ENCODE measurements around the gene CPN1. TPM values are rescaled to one million over a fixed set of nuclear protein-coding genes. Genes with fewer than 3 reads are reported as not detected.
A peak's percentile ranks its signal among the peaks of the same experiment; 100 is the strongest.

The CPN1 gene
- total RNA-seq, 1 experiment from 2014 or later: not detected

DNA sequence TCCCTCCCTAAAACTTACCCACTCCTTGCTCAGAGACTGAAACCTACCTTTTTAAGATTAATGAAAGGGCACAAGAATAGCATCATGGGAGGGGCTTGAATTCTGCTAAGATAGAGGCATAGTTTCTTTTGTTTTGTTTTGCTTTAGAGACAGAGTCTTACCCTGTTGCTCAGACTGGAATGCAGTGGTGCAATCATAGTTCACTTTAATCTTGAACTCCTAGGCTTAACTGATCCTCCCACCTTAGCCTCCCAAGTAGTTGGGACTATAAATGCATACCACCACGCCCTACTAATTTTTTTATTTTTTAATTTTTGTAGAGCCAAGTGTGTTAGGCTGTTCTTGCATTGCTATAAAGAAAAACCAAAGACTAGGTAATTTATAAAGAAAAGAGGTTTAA, 54.3 kb downstream of the CPN1 start:
- Mint-ChIP-seq H3K27me3 (ENCODE audit: insufficient read depth, unreplicated experiment) (no peaks in the 10 kb centered on the region), H3K9me3 (ENCODE audit: unreplicated experiment) (no peaks in the 10 kb centered on the region), H3K36me3 (ENCODE audit: insufficient read depth, unreplicated experiment) (no peaks in the 10 kb centered on the region), H3K4me3 (ENCODE audit: unreplicated experiment) (no peak overlapping the region), H3K27ac (ENCODE audit: low read depth, unreplicated experiment) (no peak overlapping the region), H3K4me1 (ENCODE audit: insufficient read depth, unreplicated experiment) (no peaks in the 10 kb centered on the region)
- TF ChIP-seq, protein P1, sequence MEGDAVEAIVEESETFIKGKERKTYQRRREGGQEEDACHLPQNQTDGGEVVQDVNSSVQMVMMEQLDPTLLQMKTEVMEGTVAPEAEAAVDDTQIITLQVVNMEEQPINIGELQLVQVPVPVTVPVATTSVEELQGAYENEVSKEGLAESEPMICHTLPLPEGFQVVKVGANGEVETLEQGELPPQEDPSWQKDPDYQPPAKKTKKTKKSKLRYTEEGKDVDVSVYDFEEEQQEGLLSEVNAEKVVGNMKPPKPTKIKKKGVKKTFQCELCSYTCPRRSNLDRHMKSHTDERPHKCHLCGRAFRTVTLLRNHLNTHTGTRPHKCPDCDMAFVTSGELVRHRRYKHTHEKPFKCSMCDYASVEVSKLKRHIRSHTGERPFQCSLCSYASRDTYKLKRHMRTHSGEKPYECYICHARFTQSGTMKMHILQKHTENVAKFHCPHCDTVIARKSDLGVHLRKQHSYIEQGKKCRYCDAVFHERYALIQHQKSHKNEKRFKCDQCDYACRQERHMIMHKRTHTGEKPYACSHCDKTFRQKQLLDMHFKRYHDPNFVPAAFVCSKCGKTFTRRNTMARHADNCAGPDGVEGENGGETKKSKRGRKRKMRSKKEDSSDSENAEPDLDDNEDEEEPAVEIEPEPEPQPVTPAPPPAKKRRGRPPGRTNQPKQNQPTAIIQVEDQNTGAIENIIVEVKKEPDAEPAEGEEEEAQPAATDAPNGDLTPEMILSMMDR (IDR thresholded peaks at IDR 0.05; ENCODE audit: unreplicated experiment): no peak
- no peak for DNase-seq (ENCODE audit: unreplicated experiment)
- no TSS peak for BruUV-seq (replicated peaks)
- CTCF ChIA-PET: interaction anchor here (0.7 kb wide), 1 partner anchor 15 kb away, joined by 3 read pairs; no protein-coding TSS in a partner anchor
- intact Hi-C loops (cut with micrococcal nuclease): no loop called here
- POLR2A ChIA-PET: no interaction called here

DNA sequence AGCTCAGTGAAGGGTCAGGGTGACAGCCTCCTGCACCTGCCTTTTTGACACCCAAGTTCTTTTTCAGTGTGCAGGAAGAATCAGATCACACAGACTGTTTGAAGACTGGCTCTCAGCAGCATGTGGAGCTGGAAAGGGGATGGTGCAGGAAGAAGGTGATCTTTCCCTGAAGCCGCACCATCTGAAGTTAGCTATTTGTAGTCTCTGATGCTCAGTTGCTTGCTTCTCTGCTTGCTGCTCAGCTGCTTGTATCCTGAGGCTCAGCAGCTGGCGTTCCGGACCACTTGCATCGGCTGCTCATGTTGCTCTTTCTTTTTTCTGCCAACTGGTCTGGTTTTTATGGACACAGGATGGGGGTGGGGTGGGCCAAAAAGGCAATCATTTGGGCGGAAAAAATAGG, 56.1 kb downstream of the CPN1 start:
- no peaks in the 10 kb centered on the region for H3K27me3 Mint-ChIP-seq (ENCODE audit: insufficient read depth, unreplicated experiment)
- no TSS peak for BruUV-seq (replicated peaks)
- H3K4me1 Mint-ChIP-seq (ENCODE audit: insufficient read depth, unreplicated experiment): no peaks in the 10 kb centered on the region
- ChIA-PET POLR2A (no interaction called here), CTCF (interaction anchor here (1.1 to 1.5 kb wide), 2 partner anchors 11 to 20 kb away, joined by 3 to 7 read pairs; no protein-coding TSS in a partner anchor)
- DNase-seq (ENCODE audit: unreplicated experiment): no peak
- intact Hi-C loops (cut with micrococcal nuclease): no loop called here
- no peaks in the 10 kb centered on the region for H3K36me3 Mint-ChIP-seq (ENCODE audit: insufficient read depth, unreplicated experiment)
- H3K9me3 Mint-ChIP-seq (ENCODE audit: unreplicated experiment): no peaks in the 10 kb centered on the region
- TF ChIP-seq, protein P1 (IDR thresholded peaks at IDR 0.05; ENCODE audit: unreplicated experiment): no peak
- H3K4me3 Mint-ChIP-seq (ENCODE audit: unreplicated experiment): no peak overlapping the region
- H3K27ac Mint-ChIP-seq (ENCODE audit: low read depth, unreplicated experiment): no peak overlapping the region

DNA sequence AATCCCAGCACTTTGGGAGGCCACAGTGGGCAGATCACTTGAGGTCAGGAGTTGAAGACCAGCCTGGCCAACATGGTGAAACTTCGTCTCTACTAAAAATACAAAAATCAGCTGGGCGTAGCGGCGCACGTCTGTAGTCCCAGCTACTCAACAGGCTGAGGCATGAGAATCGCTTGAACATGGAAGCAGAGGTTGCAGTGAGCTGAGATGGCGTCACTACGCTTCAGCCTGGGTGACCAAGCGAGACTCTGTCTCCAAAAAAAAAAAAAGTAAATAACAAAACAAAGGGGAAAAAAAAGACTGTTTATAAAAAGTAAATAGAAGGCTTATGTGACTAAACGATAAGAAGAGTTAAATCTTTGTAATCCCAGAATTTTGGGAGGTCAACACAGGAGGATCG, 56.9 kb downstream of the CPN1 start:
- intact Hi-C loops (cut with micrococcal nuclease): no loop called here
- DNase-seq (ENCODE audit: unreplicated experiment): no peak
- no peaks in the 10 kb centered on the region for H3K36me3 Mint-ChIP-seq (ENCODE audit: insufficient read depth, unreplicated experiment)
- CTCF ChIA-PET: interaction anchor here (0.6 to 1.5 kb wide), 5 partner anchors 10 to 177 kb away, joined by 3 to 7 read pairs (median 3); no protein-coding TSS in a partner anchor
- no peaks in the 10 kb centered on the region for H3K9me3 Mint-ChIP-seq (ENCODE audit: unreplicated experiment)
- no peaks in the 10 kb centered on the region for H3K4me1 Mint-ChIP-seq (ENCODE audit: insufficient read depth, unreplicated experiment)
- no peak overlapping the region for H3K4me3 Mint-ChIP-seq (ENCODE audit: unreplicated experiment)
- TF ChIP-seq, protein P1 (IDR thresholded peaks at IDR 0.05; ENCODE audit: unreplicated experiment): no peak
- H3K27ac Mint-ChIP-seq (ENCODE audit: low read depth, unreplicated experiment): no peak overlapping the region
- POLR2A ChIA-PET: no interaction called here
- no TSS peak for BruUV-seq (replicated peaks)
- no peaks in the 10 kb centered on the region for H3K27me3 Mint-ChIP-seq (ENCODE audit: insufficient read depth, unreplicated experiment)

DNA sequence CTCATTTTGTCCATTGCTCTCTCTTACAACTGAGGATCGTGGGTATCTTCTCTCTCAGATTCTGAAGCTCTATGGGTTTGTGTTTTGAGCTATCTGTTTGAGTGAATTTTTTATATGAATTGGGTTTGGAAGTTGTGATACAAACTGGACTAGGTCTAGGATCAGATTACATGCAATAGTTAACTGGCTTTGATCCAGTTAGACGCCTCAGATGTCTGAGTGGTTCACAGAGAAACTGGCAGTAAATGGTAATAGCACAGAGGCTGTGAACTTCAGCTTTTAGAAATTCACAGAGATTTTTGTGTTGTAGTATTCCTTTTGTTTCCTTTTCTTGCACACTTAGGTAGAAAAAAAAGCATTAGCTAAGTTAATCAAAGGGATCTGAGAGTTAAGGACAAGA, 59.3 kb downstream of the CPN1 start:
- Mint-ChIP-seq H3K27me3 (ENCODE audit: insufficient read depth, unreplicated experiment) (no peaks in the 10 kb centered on the region), H3K4me1 (ENCODE audit: insufficient read depth, unreplicated experiment) (no peaks in the 10 kb centered on the region), H3K36me3 (ENCODE audit: insufficient read depth, unreplicated experiment) (no peaks in the 10 kb centered on the region), H3K4me3 (ENCODE audit: unreplicated experiment) (no peak overlapping the region), H3K27ac (ENCODE audit: low read depth, unreplicated experiment) (no peak overlapping the region), H3K9me3 (ENCODE audit: unreplicated experiment) (no peaks in the 10 kb centered on the region)
- BruUV-seq (replicated peaks): no TSS peak
- peak; percentile 46 for DNase-seq (ENCODE audit: unreplicated experiment)
- intact Hi-C loops (cut with micrococcal nuclease): no loop called here
- TF ChIP-seq, protein P1 (IDR thresholded peaks at IDR 0.05; ENCODE audit: unreplicated experiment): no peak
- ChIA-PET POLR2A (interaction anchor here (0.6 to 1.6 kb wide), 5 partner anchors 8 to 147 kb away, joined by 3 to 4 read pairs (median 3); partner anchors contain the start of gene DNMBP), CTCF (interaction anchor here (0.8 to 4.1 kb wide), 5 partner anchors 13 to 115 kb away, joined by 3 to 20 read pairs (median 3); partner anchors contain the start of gene DNMBP)
